GM19025 (cell line): ENCODE results near the gene MAPK4.
A peak's percentile ranks its signal among the peaks of the same experiment; 100 is the strongest.
"Not testable (repeated sequence)": the region's sequence is repeated elsewhere in the genome, so short reads cannot be mapped to it uniquely, and the experiment has no call there.

Experiments
- ATAC-seq: cut with Tn5 transposase; IDR thresholded peaks from one replicate; pipeline ENCODE4 v1.9.1; 2021; ENCODE audit warnings: mild to moderate bottlenecking, low read depth, moderate library complexity; ENCODE audit not compliant: unreplicated experiment

The MAPK4 gene

GRCh38 chr18:50674307-50674980, 114.6 kb downstream of the MAPK4 start:
- no peak for ATAC-seq

GRCh38 chr18:50675043-50675442, 115.2 kb downstream of the MAPK4 start:
- ATAC-seq: no peak

GRCh38 chr18:50678651-50679050, 118.8 kb downstream of the MAPK4 start:
- no peak for ATAC-seq

GRCh38 chr18:50679056-50679455, 119.2 kb downstream of the MAPK4 start:
- no peak for ATAC-seq

- no peak for ATAC-seq
These were observed 119.8 kb downstream of the MAPK4 start for GRCh38 chr18:50679656-50680055.

- ATAC-seq: no peak
These were observed 121.1 kb downstream of the MAPK4 start for GRCh38 chr18:50680966-50681365.

GRCh38 chr18:50682852-50683251, 123.0 kb downstream of the MAPK4 start:
- no peak for ATAC-seq

GRCh38 chr18:50686409-50686808, 126.5 kb downstream of the MAPK4 start:
- no peak for ATAC-seq

GRCh38 chr18:50687491-50687890, 127.6 kb downstream of the MAPK4 start:
- ATAC-seq: no peak

- ATAC-seq: no peak
These were observed 129.7 kb downstream of the MAPK4 start for GRCh38 chr18:50689578-50689977.

GRCh38 chr18:50694147-50694546, 134.3 kb downstream of the MAPK4 start:
- no peak for ATAC-seq

GRCh38 chr18:50695431-50696176, 135.7 kb downstream of the MAPK4 start:
- no peak for ATAC-seq

- ATAC-seq: peak; percentile 15
These were observed 136.5 kb downstream of the MAPK4 start for GRCh38 chr18:50696436-50696835.

GRCh38 chr18:50696929-50697328, 137.0 kb downstream of the MAPK4 start:
- peak; percentile 68 for ATAC-seq

GRCh38 chr18:50697509-50697908, 137.6 kb downstream of the MAPK4 start:
- ATAC-seq: peak; percentile 20

GRCh38 chr18:50700245-50701165, 140.6 kb downstream of the MAPK4 start:
- ATAC-seq: no peak

- ATAC-seq: no peak
These were observed 144.6 kb downstream of the MAPK4 start for GRCh38 chr18:50704357-50704940.

GRCh38 chr18:50706199-50706598, 146.3 kb downstream of the MAPK4 start:
- no peak for ATAC-seq

GRCh38 chr18:50706651-50707050, 146.8 kb downstream of the MAPK4 start:
- ATAC-seq: no peak

- ATAC-seq: not testable (repeated sequence)
These were observed 147.4 kb downstream of the MAPK4 start for GRCh38 chr18:50707297-50707696.
